ENCODE data around the gene AMPD2. TPM values are rescaled to one million over a fixed set of nuclear protein-coding genes. Genes with fewer than 3 reads are reported as not detected.

Gene AMPD2
- total RNA-seq, 2 experiments from 2014 or later, result 170 to 191 TPM

GRCh38 chr1:109655615-109656519 lies 36.2 kb downstream of the AMPD2 start, which contains the start of gene GSTM4:
Gene GSTM4, plus strand, starts transcription at chr1:109656099. Its CDS starts 291 bp downstream, at chr1:109656390.
- H3K27me3 Mint-ChIP-seq, result no peaks in the 10 kb centered on the region
- Histone ChIP-seq H3K27ac (ENCODE audit: low read depth in 1 of 2, low read length in 2 of 2) (peak within 1 kb of the TSS in 1 of 2 donors; percentile 43), H3K9me3 (ENCODE audit: control insufficient read depth in 1 of 2, insufficient read depth in 1 of 2, low read length in 2 of 2) (no peaks in the 10 kb centered on the region), H3K4me1 (ENCODE audit: insufficient read depth, low read length) (peaks cover 16% of the 10 kb centered on the region), H3K27me3 (ENCODE audit: control insufficient read depth in 1 of 2, insufficient read depth in 2 of 2, low read length in 2 of 2) (no peaks in the 10 kb centered on the region), H3K36me3 (ENCODE audit: insufficient read depth, low read length) (no peaks in the 10 kb centered on the region), H3K4me3 (ENCODE audit: low read length) (peak within 1 kb of the TSS; percentile 99)
- H3K4me1 Mint-ChIP-seq (ENCODE audit: low read depth), result peaks cover 41% of the 10 kb centered on the region
- H3K4me3 Mint-ChIP-seq, result peak within 1 kb of the TSS; percentile 98
- ChIA-PET POLR2A (interaction anchor here (0.6 to 2.7 kb wide), 9 partner anchors 12 to 379 kb away, joined by 3 to 9 read pairs (median 4); partner anchors contain the start of genes AHCYL1, GNAI3, GSTM1 and GSTM2), CTCF (interaction anchor here (1.4 to 2.8 kb wide), 2 partner anchors 15 to 16 kb away, joined by 5 to 10 read pairs; no protein-coding TSS in a partner anchor)
- intact Hi-C loops (cut with DNase I, micrococcal nuclease), result no loop called here
- peak; percentile 26 to 75 (median 54) for DNase-seq
- TF ChIP-seq, protein P1, sequence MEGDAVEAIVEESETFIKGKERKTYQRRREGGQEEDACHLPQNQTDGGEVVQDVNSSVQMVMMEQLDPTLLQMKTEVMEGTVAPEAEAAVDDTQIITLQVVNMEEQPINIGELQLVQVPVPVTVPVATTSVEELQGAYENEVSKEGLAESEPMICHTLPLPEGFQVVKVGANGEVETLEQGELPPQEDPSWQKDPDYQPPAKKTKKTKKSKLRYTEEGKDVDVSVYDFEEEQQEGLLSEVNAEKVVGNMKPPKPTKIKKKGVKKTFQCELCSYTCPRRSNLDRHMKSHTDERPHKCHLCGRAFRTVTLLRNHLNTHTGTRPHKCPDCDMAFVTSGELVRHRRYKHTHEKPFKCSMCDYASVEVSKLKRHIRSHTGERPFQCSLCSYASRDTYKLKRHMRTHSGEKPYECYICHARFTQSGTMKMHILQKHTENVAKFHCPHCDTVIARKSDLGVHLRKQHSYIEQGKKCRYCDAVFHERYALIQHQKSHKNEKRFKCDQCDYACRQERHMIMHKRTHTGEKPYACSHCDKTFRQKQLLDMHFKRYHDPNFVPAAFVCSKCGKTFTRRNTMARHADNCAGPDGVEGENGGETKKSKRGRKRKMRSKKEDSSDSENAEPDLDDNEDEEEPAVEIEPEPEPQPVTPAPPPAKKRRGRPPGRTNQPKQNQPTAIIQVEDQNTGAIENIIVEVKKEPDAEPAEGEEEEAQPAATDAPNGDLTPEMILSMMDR (IDR thresholded peaks at IDR 0.05), result no peak
- peaks cover 38% of the 10 kb centered on the region for H3K36me3 Mint-ChIP-seq (ENCODE audit: low read depth)
- H3K27ac Mint-ChIP-seq, result peak within 1 kb of the TSS; percentile 87
- H3K9me3 Mint-ChIP-seq, result no peaks in the 10 kb centered on the region
- ATAC-seq (ENCODE audit: poor library complexity), result peak; percentile 83

DNA sequence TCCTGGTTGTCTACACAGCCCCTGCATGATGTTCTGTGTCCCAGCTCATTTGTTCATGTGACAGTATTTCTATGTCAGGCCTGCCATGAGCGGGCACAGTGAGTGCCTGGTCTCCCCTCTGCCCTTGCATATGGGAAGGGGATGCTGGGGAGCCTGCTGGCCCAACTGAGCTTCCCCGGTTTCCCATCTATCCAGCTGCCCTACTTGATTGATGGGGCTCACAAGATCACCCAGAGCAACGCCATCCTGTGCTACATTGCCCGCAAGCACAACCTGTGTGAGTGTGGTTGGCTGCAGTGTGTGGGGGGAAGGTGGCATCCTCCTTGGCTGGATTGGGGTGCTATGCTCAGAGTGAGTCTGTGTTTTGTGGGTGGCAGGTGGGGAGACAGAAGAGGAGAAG lies 37.8 kb downstream of the AMPD2 start:
- peaks cover 41% of the 10 kb centered on the region for H3K4me1 Mint-ChIP-seq (ENCODE audit: low read depth)
- Histone ChIP-seq H3K4me1 (ENCODE audit: insufficient read depth, low read length) (peaks cover 16% of the 10 kb centered on the region), H3K4me3 (ENCODE audit: low read length) (no peak overlapping the region), H3K36me3 (ENCODE audit: insufficient read depth, low read length) (no peaks in the 10 kb centered on the region), H3K27me3 (ENCODE audit: control insufficient read depth in 1 of 2, insufficient read depth in 2 of 2, low read length in 2 of 2) (no peaks in the 10 kb centered on the region), H3K9me3 (ENCODE audit: control insufficient read depth in 1 of 2, insufficient read depth in 1 of 2, low read length in 2 of 2) (no peaks in the 10 kb centered on the region), H3K27ac (ENCODE audit: low read depth in 1 of 2, low read length in 2 of 2) (no peak overlapping the region)
- DNase-seq (no peak), ATAC-seq (ENCODE audit: poor library complexity) (no peak)
- CTCF ChIA-PET, result interaction anchor here (1.3 to 2.8 kb wide), 2 partner anchors 17 to 327 kb away, joined by 4 to 10 read pairs; partner anchors contain the start of gene AHCYL1
- H3K27ac Mint-ChIP-seq, result peak overlapping the region; percentile 20
- TF ChIP-seq, protein P1 (IDR thresholded peaks at IDR 0.05), result no peak
- POLR2A ChIA-PET, result interaction anchor here (0.7 kb wide), 1 partner anchor 108 kb away, joined by 3 read pairs; no protein-coding TSS in a partner anchor
- intact Hi-C loops (cut with DNase I, micrococcal nuclease), result no loop called here
- peaks cover 52% of the 10 kb centered on the region for H3K36me3 Mint-ChIP-seq (ENCODE audit: low read depth)
- peak overlapping the region; percentile 98 for H3K4me3 Mint-ChIP-seq
- H3K27me3 Mint-ChIP-seq, result no peaks in the 10 kb centered on the region
- no peaks in the 10 kb centered on the region for H3K9me3 Mint-ChIP-seq

- peaks cover 54% of the 10 kb centered on the region for H3K36me3 Mint-ChIP-seq (ENCODE audit: low read depth)
- H3K36me3 ChIP-seq (ENCODE audit: insufficient read depth, low read length), result no peaks in the 10 kb centered on the region
- TF ChIP-seq, protein P1 (IDR thresholded peaks at IDR 0.05), result no peak
- H3K4me1 ChIP-seq (ENCODE audit: insufficient read depth, low read length), result peaks cover 16% of the 10 kb centered on the region
- POLR2A ChIA-PET, result interaction anchor here (0.7 kb wide), 1 partner anchor 109 kb away, joined by 3 read pairs; no protein-coding TSS in a partner anchor
- peaks cover 41% of the 10 kb centered on the region for H3K4me1 Mint-ChIP-seq (ENCODE audit: low read depth)
- H3K27me3 Mint-ChIP-seq, result no peaks in the 10 kb centered on the region
- H3K27me3 ChIP-seq (ENCODE audit: control insufficient read depth in 1 of 2, insufficient read depth in 2 of 2, low read length in 2 of 2), result no peaks in the 10 kb centered on the region
- no peak for ATAC-seq (ENCODE audit: poor library complexity)
- no peaks in the 10 kb centered on the region for H3K9me3 Mint-ChIP-seq
- intact Hi-C loops (cut with DNase I, micrococcal nuclease), result no loop called here
- no peak for DNase-seq
- H3K4me3 Mint-ChIP-seq, result peak overlapping the region; percentile 98
- peak overlapping the region; percentile 20 for H3K27ac Mint-ChIP-seq
- H3K4me3 ChIP-seq (ENCODE audit: low read length), result no peak overlapping the region
- no peak overlapping the region for H3K27ac ChIP-seq (ENCODE audit: low read depth in 1 of 2, low read length in 2 of 2)
- CTCF ChIA-PET, result interaction anchor here (1.3 to 2.8 kb wide), 2 partner anchors 18 to 326 kb away, joined by 4 to 10 read pairs; partner anchors contain the start of gene AHCYL1
- H3K9me3 ChIP-seq (ENCODE audit: control insufficient read depth in 1 of 2, insufficient read depth in 1 of 2, low read length in 2 of 2), result no peaks in the 10 kb centered on the region
Observed at GRCh38 chr1:109657970-109658369, 38.3 kb downstream of the AMPD2 start.
